ENCODE measurements around the gene PCP4. TPM values are rescaled to one million over a fixed set of nuclear protein-coding genes. Genes with fewer than 3 reads are reported as not detected.

Gene PCP4
- total and polyA plus RNA-seq, 2 donors (not counting 3 experiments of a cell fraction or from before 2014, with no cell fraction given): not detected

DNA sequence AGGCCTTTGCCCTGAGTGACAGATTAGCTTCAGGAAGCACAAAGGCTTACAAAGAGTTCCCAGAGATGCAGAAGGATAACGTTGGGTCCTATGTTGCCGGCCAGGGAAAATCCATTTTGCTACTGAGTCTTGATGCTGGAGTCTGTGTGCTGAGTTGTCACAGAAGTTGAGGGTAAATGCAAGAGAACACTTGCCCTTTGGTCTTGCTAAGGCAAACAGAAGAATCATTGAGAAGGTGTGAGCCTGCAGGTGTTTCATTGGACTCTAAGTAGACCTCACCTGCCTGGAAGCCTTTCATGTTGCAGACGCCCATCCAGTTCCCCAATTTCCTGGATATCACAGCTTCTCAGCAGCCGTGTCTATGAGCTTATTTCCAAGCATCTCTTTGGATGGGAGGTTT, 105.2 kb downstream of the PCP4 start:
- no peak overlapping the region for H2AFZ ChIP-seq (ENCODE audit: low read depth, low read length)
- H3K27ac ChIP-seq (ENCODE audit: insufficient read depth, low read depth, low read length): no peak overlapping the region
- dilution Hi-C loops (cut with MboI; ENCODE audit: extremely low pct_ligation_motif_present, low sequenced_read_pairs) (no loop called here), intact Hi-C loops (cut with micrococcal nuclease) (no loop called here)
- no peaks in the 10 kb centered on the region for H3K27me3 ChIP-seq (ENCODE audit: control insufficient read depth in 2 of 2, insufficient read depth in 2 of 2, low read length in 2 of 2)
- no peaks in the 10 kb centered on the region for H3K36me3 ChIP-seq (ENCODE audit: control insufficient read depth in 2 of 2, extremely low read depth in 1 of 2, insufficient read depth in 2 of 2, low read length in 2 of 2)
- ChIA-PET POLR2A (no interaction called here), CTCF (interaction anchor here (0.6 kb wide), 1 partner anchor 12 kb away, joined by 3 read pairs; no protein-coding TSS in a partner anchor)
- H4K20me1 ChIP-seq (replicated peaks; ENCODE audit: control insufficient read depth, extremely low read depth, insufficient read depth, low read length): no peaks in the 10 kb centered on the region
- no peak overlapping the region for H3K9ac ChIP-seq (replicated peaks; ENCODE audit: extremely low read depth, insufficient read depth, low read length)
- no peaks in the 10 kb centered on the region for H3K9me1 ChIP-seq (replicated peaks; ENCODE audit: control insufficient read depth, extremely low read depth, insufficient read depth, low read length)
- DNase-seq (ENCODE audit: low read depth, low spot score): no peak
- TF ChIP-seq JUN (IDR thresholded peaks at IDR 0.05; ENCODE audit: borderline replicate concordance, insufficient read depth, insufficient read length, low read depth): no peak
- no peak for TF ChIP-seq EZH2 (IDR thresholded peaks at IDR 0.05; ENCODE audit: borderline replicate concordance, low read depth, low read length, severe bottlenecking)
- no peak for TF ChIP-seq MYC (IDR thresholded peaks at IDR 0.05; ENCODE audit: low read depth, low read length)
- TF ChIP-seq, protein P1, sequence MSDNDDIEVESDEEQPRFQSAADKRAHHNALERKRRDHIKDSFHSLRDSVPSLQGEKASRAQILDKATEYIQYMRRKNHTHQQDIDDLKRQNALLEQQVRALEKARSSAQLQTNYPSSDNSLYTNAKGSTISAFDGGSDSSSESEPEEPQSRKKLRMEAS (IDR thresholded peaks at IDR 0.05; ENCODE audit: insufficient read depth, insufficient read length): no peak
- TF ChIP-seq POLR2AphosphoS5 (IDR thresholded peaks at IDR 0.05; ENCODE audit: insufficient read depth, low read depth, low read length): no peak
- no peak for TF ChIP-seq FOS (IDR thresholded peaks at IDR 0.05; ENCODE audit: borderline replicate concordance, insufficient read depth, low read length)
- H3K9me3 ChIP-seq (replicated peaks; ENCODE audit: control insufficient read depth, insufficient read depth, low read length): peaks cover 7% of the 10 kb centered on the region
- H3K4me3 ChIP-seq (replicated peaks in 1 of 3; ENCODE audit: insufficient read depth in 1 of 3, low read depth in 1 of 3, low read length in 3 of 3): no peak overlapping the region
- no peaks in the 10 kb centered on the region for H3K4me1 ChIP-seq (ENCODE audit: control insufficient read depth, extremely low read depth, insufficient read depth, low read length)
- FAIRE-seq: no peak
- no peaks in the 10 kb centered on the region for H3K79me2 ChIP-seq (ENCODE audit: control insufficient read depth, insufficient read depth, low read length)
- no peak overlapping the region for H3K4me2 ChIP-seq (ENCODE audit: insufficient read depth, low read length)
- BruUV-seq (replicated peaks): no TSS peak

GRCh38 chr21:39972976-39973770, 105.9 kb downstream of the PCP4 start:
- H3K4me2 ChIP-seq (ENCODE audit: insufficient read depth, low read length): no peak overlapping the region
- no peak for TF ChIP-seq EZH2 (IDR thresholded peaks at IDR 0.05; ENCODE audit: borderline replicate concordance, low read depth, low read length, severe bottlenecking)
- TF ChIP-seq, protein P1 (IDR thresholded peaks at IDR 0.05; ENCODE audit: insufficient read depth, insufficient read length): no peak
- TF ChIP-seq POLR2A (IDR thresholded peaks at IDR 0.05; ENCODE audit: low read depth, low read length): no peak
- no peak for TF ChIP-seq JUN (IDR thresholded peaks at IDR 0.05; ENCODE audit: borderline replicate concordance, insufficient read depth, insufficient read length, low read depth)
- TF ChIP-seq POLR2AphosphoS5 (IDR thresholded peaks at IDR 0.05; ENCODE audit: insufficient read depth, low read depth, low read length): no peak
- TF ChIP-seq MYC (IDR thresholded peaks at IDR 0.05; ENCODE audit: low read depth, low read length): no peak
- no peak for TF ChIP-seq FOS (IDR thresholded peaks at IDR 0.05; ENCODE audit: borderline replicate concordance, insufficient read depth, low read length)
- no peak for TF ChIP-seq GATA2 (IDR thresholded peaks at IDR 0.05; ENCODE audit: insufficient read depth, insufficient read length, low read depth, low read length)
- no peak for TF ChIP-seq CTCF (IDR thresholded peaks at IDR 0.05; ENCODE audit: extremely low read depth in 1 of 2, insufficient read depth in 1 of 2, low read depth in 1 of 2, low read length in 2 of 2)
- BruUV-seq (replicated peaks): no TSS peak
- H4K20me1 ChIP-seq (replicated peaks; ENCODE audit: control insufficient read depth, extremely low read depth, insufficient read depth, low read length): no peaks in the 10 kb centered on the region
- no peaks in the 10 kb centered on the region for H3K79me2 ChIP-seq (ENCODE audit: control insufficient read depth, insufficient read depth, low read length)
- peaks cover 7% of the 10 kb centered on the region for H3K9me3 ChIP-seq (replicated peaks; ENCODE audit: control insufficient read depth, insufficient read depth, low read length)
- dilution Hi-C loops (cut with MboI; ENCODE audit: extremely low pct_ligation_motif_present, low sequenced_read_pairs): no loop called here
- ChIA-PET CTCF (no interaction called here), POLR2A (no interaction called here)
- no peak overlapping the region for H3K4me3 ChIP-seq (replicated peaks in 1 of 3; ENCODE audit: insufficient read depth in 1 of 3, low read depth in 1 of 3, low read length in 3 of 3)
- FAIRE-seq: no peak
- no peak for DNase-seq (ENCODE audit: low read depth, low spot score)
- no peaks in the 10 kb centered on the region for H3K4me1 ChIP-seq (ENCODE audit: control insufficient read depth, extremely low read depth, insufficient read depth, low read length)
- no peak overlapping the region for H3K9ac ChIP-seq (replicated peaks; ENCODE audit: extremely low read depth, insufficient read depth, low read length)
- no peaks in the 10 kb centered on the region for H3K36me3 ChIP-seq (ENCODE audit: control insufficient read depth in 2 of 2, extremely low read depth in 1 of 2, insufficient read depth in 2 of 2, low read length in 2 of 2)
- no peaks in the 10 kb centered on the region for H3K27me3 ChIP-seq (ENCODE audit: control insufficient read depth in 2 of 2, insufficient read depth in 2 of 2, low read length in 2 of 2)
- no peak overlapping the region for H2AFZ ChIP-seq (ENCODE audit: low read depth, low read length)
- intact Hi-C loops (cut with micrococcal nuclease): no loop called here
- H3K27ac ChIP-seq (ENCODE audit: insufficient read depth, low read depth, low read length): no peak overlapping the region
- H3K9me1 ChIP-seq (replicated peaks; ENCODE audit: control insufficient read depth, extremely low read depth, insufficient read depth, low read length): no peaks in the 10 kb centered on the region

All from endothelial cell of umbilical vein (primary cell).